HG03135 (cell line): ENCODE data around the gene CASZ1.

ENCODE experiments used
- ATAC-seq: cut with Tn5 transposase; IDR thresholded peaks from one replicate; pipeline ENCODE4 v1.9.1; 2021; ENCODE audit warnings: mild to moderate bottlenecking, moderate library complexity; ENCODE audit not compliant: unreplicated experiment

The CASZ1 gene

GRCh38 chr1:10777749-10778574, 18.5 kb downstream of the CASZ1 start:
- ATAC-seq = no peak

- ATAC-seq = no peak
These were observed 20.1 kb downstream of the CASZ1 start for GRCh38 chr1:10776190-10776905.

- ATAC-seq = no peak
These were observed 20.7 kb downstream of the CASZ1 start for GRCh38 chr1:10775763-10776162.

- no peak for ATAC-seq
These were observed 21.7 kb downstream of the CASZ1 start for GRCh38 chr1:10774615-10775310.

- no peak for ATAC-seq
These were observed 22.4 kb downstream of the CASZ1 start for GRCh38 chr1:10773851-10774614.

GRCh38 chr1:10773376-10773775, 23.1 kb downstream of the CASZ1 start:
- no peak for ATAC-seq

- ATAC-seq = no peak
These were observed 23.7 kb downstream of the CASZ1 start for GRCh38 chr1:10772711-10773110.

GRCh38 chr1:10771789-10772188, 24.7 kb downstream of the CASZ1 start:
- no peak for ATAC-seq

GRCh38 chr1:10768552-10768951, 27.9 kb downstream of the CASZ1 start:
- no peak for ATAC-seq

- ATAC-seq = no peak
These were observed 29.2 kb downstream of the CASZ1 start for GRCh38 chr1:10767282-10767681.

- no peak for ATAC-seq
These were observed 30.5 kb downstream of the CASZ1 start for GRCh38 chr1:10765734-10766478.

GRCh38 chr1:10765304-10765703, 31.1 kb downstream of the CASZ1 start:
- no peak for ATAC-seq

- ATAC-seq = no peak
These were observed 32.1 kb downstream of the CASZ1 start for GRCh38 chr1:10764296-10764798.

GRCh38 chr1:10762875-10763274, 33.6 kb downstream of the CASZ1 start:
- ATAC-seq = no peak

GRCh38 chr1:10762153-10762523, 34.3 kb downstream of the CASZ1 start:
- ATAC-seq = no peak

GRCh38 chr1:10761503-10762152, 34.8 kb downstream of the CASZ1 start:
- no peak for ATAC-seq

- no peak for ATAC-seq
These were observed 35.6 kb downstream of the CASZ1 start for GRCh38 chr1:10760566-10761502.

GRCh38 chr1:10759413-10760200, 36.8 kb downstream of the CASZ1 start:
- no peak for ATAC-seq
